NCI-H2107 (cell line): Measurements from ENCODE around the gene ARHGEF7.

Source experiments
- DNase-seq: peaks from one replicate; lab custom pipeline; 2025; lab: John Stamatoyannopoulos, UW

The ARHGEF7 gene

GRCh38 chr13:111225166-111225565 is 110.1 kb downstream of the ARHGEF7 start:
- DNase-seq: no peak

GRCh38 chr13:111225810-111226546 is 110.9 kb downstream of the ARHGEF7 start:
- DNase-seq: no peak

- no peak for DNase-seq
These were observed 112.3 kb downstream of the ARHGEF7 start for GRCh38 chr13:111227405-111227804.

GRCh38 chr13:111228262-111229144 is 113.4 kb downstream of the ARHGEF7 start:
- no peak for DNase-seq

DNA sequence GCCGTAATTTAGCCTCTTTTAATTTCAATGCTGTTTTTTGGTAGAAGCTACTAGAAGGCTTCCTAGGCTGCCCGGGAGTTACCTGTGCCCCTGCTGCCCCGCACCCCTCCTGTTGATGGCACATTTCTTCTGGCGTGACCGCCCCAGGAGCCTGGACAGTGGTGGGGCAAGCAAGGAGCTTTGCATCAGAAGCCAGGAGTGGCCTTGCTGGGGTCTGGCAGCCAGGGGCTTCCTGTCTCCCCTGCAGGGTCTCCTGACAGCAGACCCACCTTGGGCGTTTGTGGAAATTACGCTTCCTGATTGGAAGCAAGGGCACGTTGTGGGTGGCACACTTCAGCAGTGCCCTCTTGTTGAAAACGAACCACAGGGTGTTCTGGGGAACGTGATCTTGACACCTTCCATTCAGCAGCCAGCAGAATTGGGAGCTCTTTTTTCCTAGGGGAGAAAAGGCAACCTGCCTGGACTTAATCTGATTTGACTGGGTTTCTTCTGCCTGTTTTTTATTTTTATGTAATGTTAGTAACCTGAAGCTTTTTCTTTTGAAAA is 115.3 kb downstream of the ARHGEF7 start:
- no peak for DNase-seq

- DNase-seq: no peak
These were observed 117.1 kb downstream of the ARHGEF7 start for GRCh38 chr13:111232191-111232590.

GRCh38 chr13:111233080-111233479 is 118.0 kb downstream of the ARHGEF7 start:
- no peak for DNase-seq

DNA sequence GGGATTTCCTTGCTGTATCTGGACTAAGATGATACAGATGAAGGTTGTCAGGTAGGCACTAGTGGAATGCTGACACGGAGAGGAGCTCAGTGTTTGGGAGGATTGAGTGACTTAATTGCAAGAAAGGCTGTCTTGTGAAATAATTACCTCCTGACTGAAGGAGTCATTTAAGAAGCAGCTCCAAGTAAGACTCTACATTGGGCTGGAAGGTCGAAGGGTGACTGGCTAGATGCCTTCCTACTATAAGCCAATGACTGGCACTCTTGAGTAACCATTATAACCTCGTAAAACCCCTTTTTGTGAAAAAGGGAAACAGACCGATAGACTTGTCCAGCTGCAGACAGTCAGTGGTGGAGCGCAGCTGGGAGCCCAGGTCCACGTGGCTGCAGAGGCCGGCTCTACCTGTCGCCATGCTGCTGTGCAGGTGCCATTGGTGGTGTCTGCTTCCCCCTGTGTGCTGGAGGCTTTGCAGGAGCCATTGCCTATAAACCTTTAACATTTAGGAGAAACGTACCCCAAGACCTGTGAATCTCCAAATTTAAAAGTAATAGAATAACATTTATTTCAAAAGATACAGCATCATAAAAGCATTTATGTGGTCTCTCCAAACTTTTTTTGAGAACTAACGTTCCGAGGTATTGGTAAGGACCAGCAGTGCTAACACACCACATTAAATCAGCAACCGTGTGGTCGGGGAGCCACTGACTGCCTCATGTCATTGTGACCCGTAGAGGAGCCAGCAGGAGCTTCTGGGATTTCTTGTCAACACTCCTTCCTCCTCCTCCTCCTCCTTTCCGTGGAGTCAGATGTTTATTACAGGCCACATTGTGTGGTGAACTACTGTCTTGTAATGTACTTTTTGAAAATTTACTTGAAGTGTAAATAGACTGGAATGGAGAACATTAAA is 124.9 kb downstream of the ARHGEF7 start:
- no peak for DNase-seq

DNA sequence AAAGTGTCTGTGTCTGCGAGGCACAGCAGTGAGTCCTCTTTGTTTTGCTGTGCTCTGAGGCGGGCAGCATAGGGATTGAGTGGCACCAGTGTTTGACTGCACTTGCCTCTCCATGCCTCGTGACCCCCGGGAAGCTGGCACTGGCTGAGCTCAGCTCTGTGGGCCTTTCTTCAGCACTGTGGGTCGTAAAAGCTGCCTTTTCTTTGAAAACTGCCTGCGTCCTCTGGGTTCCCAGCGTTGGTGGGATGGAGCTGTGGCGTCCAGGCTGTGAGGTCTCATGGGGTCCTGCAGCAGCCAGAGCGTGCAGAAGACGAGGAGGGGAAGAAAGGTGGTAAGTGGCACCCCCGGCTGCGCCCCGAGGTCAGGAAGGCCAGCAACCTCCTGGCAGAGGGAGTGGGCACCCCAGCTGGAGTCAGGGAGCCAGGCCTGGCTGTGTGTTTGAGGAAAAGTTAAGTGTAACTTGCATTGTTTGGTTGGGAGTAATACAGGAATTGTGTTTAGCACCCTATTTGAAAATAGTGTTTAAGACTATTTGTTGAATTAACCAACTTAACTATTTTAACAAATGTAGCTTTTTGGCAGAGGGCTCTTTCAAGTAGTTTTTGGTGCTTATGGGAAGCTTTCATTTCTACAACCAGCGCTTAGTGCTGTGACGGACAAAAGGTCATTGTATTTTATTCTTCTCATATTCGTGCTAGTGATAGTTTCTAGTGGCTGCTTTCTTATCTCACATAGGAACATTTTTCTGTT is 126.1 kb downstream of the ARHGEF7 start:
- DNase-seq: no peak

GRCh38 chr13:111241862-111242261 is 126.8 kb downstream of the ARHGEF7 start:
- DNase-seq: no peak

DNA sequence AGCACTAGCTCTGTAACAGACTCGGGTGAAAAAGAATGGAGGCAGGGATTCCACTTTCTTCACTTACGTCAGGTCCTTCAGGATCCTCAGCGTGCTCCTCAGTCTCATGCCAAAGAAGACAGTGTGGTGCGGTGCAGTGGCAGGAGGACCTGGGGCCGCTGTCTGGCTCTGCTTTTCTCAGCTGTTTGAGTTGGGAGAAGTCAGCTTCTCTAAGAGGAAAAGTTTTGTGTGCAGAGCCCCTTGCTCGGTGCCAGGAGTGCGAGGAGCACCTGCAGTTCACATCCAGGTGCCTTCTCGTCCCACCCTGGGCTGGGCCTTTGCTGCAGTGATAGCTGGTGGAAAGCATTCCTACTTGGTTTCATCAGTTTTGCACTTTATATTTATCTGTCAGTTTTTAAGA is 127.5 kb downstream of the ARHGEF7 start:
- DNase-seq: no peak

DNA sequence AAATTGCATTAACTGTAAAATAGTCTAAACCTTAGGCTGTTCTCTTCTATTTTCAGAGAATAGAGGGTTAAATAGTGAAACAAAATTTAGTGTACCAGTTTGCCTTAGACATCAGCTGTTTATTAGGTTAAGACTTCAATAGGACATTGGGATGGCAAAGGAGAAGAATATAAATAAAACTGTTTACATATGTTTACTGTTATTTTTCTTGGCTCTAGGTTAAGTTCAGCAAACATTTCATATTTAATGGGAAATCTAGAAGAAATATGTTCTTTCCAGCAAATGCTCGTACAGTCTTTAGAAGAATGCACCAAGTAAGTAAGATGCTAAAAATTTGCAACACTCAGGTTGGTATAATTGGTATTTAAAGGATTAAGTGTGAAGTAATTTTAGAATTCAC is 128.9 kb downstream of the ARHGEF7 start:
- no peak for DNase-seq

GRCh38 chr13:111245576-111246384 is 130.7 kb downstream of the ARHGEF7 start:
- no peak for DNase-seq

GRCh38 chr13:111247552-111247951 is 132.4 kb downstream of the ARHGEF7 start:
- no peak for DNase-seq

DNA sequence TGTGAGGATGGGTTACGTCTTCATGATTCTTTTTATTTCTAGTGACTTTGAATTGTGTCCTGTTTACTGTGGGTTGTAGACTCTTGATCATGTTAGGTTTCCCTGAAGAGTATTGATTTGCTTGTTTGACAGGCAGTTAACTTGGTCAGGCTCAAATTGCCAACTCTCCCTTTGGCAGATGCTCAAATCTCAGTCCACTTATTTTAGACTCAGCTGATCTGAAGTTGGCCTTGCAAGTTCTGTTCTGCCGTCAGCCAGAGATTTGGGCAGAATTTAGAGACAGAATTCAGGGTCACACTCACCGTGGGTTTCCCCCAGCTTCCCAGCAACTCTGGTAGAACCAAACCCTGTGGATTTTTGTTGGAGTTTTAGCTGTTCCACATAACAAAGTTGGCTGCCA is 133.7 kb downstream of the ARHGEF7 start:
- DNase-seq: no peak

DNA sequence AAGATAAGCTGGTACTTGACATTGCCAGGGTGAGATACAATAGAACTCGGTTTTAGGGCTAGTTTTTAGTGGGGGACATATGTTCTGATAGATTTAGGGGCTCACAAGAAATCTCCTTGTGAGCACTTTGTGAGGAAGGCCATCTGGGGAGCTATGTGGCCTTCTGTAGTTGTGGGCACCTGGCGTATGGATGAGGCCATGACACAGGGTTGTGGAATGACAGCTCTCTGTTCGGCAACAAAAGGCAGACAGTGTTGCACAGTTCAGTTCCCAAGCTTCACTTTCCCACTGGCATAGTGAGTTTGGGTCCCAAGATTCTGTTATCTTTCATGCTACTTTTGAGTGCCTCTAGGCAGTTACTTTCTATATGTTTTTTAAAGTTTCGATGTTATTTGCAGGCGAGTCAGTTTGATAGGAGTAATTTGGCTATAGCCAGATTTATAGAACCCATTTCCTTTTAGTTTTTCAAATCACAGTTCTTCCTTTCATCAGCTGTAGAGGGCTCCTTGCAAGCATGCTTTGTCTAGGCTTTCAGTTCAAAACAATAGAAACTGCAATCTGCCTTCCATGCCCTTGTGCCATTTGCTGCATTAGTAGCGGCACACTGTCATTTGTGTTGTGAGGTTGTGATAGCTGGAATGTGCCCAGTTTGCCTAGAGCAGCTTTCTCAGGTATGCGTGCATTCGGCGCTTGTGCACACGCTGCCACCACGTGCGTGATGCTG is 134.7 kb downstream of the ARHGEF7 start:
- no peak for DNase-seq

DNA sequence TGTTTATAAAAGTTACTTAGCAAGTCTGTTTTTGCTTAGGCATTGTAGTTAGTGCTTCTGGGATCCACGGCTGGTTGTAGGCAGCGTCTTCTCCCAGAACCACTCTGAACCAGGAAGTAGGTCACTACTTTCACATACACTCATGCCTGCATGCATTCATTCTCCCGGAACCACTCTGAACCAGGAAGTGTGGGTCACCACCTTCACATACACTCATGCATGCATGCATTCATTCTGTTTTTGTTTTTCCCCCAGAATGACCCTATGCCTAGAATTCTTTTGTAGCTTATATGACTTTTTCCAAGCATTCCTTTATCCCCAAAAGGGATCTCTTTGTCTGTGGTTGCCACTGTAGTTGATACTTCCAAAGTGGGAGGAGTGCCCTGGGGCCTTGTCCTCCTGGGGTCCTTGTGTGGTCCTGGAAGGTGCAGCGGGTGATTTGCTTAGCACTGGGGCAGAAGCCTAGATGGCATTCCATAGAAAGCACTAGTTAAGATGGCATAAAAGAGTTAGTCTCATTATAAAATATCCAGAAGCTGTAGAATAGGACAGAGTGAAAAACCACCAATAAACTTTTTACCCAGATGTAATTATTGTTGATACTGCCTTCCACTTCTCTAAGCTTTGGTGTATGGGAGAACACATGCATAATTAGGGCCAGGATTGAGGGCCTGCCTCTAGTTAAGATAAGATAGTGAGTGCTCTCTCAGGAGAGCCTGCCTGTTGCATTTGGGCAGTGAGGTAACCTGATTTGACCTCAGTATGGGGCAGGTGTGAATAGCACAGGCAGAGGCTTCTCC is 136.7 kb downstream of the ARHGEF7 start:
- DNase-seq: no peak

- no peak for DNase-seq
These were observed 137.6 kb downstream of the ARHGEF7 start for GRCh38 chr13:111252446-111253364.
